HL-60 (cell line): ENCODE measurements around the gene ACP7.

Experiments
- DNase-seq, 2 experiments: peaks; one replicate each; pipeline ENCODE4 v3.0.0-alpha.2; 2010 to 2020; ENCODE audit warnings: low read depth in 1 of 2, low spot score in 1 of 2
- H3K27ac ChIP-seq: fragments of 250-450 bp; sonication (Bioruptor Pico); replicated peaks from 2 replicates; pipeline ENCODE4 v1.5.1; 2020; ENCODE audit warnings: mild to moderate bottlenecking, moderate library complexity
- H3K27me3 ChIP-seq: fragments of 250-450 bp; sonication (Bioruptor Pico); 2 replicates; pipeline ENCODE4 v1.5.1; 2021; ENCODE audit warnings: mild to moderate bottlenecking, moderate library complexity; ENCODE audit not compliant: insufficient read depth, poor library complexity, severe bottlenecking
- H3K4me3 ChIP-seq: replicated peaks from 2 replicates; pipeline ENCODE4 v1.5.1; 2011; ENCODE audit warnings: mild to moderate bottlenecking, control low read depth, low read length; ENCODE audit not compliant: insufficient read depth
- CTCF ChIP-seq: IDR thresholded peaks from one replicate; pipeline ENCODE4 v1.5.1; 2011; ENCODE audit warnings: low read length, control low read depth, inconsistent platforms; ENCODE audit not compliant: insufficient read depth
- GABPA ChIP-seq: IDR thresholded peaks from 2 replicates; pipeline ENCODE4 v1.6.1; 2012; ENCODE audit warnings: low read depth
- POLR2AphosphoS5 ChIP-seq: IDR thresholded peaks from 2 replicates; pipeline ENCODE4 v1.6.1; 2012; ENCODE audit warnings: low read depth
- SPI1 ChIP-seq: IDR thresholded peaks from 2 replicates; pipeline ENCODE4 v1.6.1; 2012; ENCODE audit warnings: low read depth, mild to moderate bottlenecking, borderline replicate concordance
- TF ChIP-seq, protein P1 (sequence below): IDR thresholded peaks from 2 replicates; pipeline ENCODE4 v1.6.1; 2012; ENCODE audit warnings: low read depth; ENCODE audit not compliant: insufficient replicate concordance

Gene ACP7

GRCh38 chr19:39154629-39155100 is 70.5 kb downstream of the ACP7 start:
- DNase-seq, result no peak
- H3K27me3 ChIP-seq, result no peaks in the 10 kb centered on the region
- no peak overlapping the region for H3K4me3 ChIP-seq
- no peak for TF ChIP-seq SPI1
- no peak for TF ChIP-seq GABPA
- no peak for TF ChIP-seq POLR2AphosphoS5
- TF ChIP-seq CTCF, result no peak
- TF ChIP-seq, protein P1, sequence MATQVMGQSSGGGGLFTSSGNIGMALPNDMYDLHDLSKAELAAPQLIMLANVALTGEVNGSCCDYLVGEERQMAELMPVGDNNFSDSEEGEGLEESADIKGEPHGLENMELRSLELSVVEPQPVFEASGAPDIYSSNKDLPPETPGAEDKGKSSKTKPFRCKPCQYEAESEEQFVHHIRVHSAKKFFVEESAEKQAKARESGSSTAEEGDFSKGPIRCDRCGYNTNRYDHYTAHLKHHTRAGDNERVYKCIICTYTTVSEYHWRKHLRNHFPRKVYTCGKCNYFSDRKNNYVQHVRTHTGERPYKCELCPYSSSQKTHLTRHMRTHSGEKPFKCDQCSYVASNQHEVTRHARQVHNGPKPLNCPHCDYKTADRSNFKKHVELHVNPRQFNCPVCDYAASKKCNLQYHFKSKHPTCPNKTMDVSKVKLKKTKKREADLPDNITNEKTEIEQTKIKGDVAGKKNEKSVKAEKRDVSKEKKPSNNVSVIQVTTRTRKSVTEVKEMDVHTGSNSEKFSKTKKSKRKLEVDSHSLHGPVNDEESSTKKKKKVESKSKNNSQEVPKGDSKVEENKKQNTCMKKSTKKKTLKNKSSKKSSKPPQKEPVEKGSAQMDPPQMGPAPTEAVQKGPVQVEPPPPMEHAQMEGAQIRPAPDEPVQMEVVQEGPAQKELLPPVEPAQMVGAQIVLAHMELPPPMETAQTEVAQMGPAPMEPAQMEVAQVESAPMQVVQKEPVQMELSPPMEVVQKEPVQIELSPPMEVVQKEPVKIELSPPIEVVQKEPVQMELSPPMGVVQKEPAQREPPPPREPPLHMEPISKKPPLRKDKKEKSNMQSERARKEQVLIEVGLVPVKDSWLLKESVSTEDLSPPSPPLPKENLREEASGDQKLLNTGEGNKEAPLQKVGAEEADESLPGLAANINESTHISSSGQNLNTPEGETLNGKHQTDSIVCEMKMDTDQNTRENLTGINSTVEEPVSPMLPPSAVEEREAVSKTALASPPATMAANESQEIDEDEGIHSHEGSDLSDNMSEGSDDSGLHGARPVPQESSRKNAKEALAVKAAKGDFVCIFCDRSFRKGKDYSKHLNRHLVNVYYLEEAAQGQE, result no peak
- H3K27ac ChIP-seq, result no peak overlapping the region

DNA sequence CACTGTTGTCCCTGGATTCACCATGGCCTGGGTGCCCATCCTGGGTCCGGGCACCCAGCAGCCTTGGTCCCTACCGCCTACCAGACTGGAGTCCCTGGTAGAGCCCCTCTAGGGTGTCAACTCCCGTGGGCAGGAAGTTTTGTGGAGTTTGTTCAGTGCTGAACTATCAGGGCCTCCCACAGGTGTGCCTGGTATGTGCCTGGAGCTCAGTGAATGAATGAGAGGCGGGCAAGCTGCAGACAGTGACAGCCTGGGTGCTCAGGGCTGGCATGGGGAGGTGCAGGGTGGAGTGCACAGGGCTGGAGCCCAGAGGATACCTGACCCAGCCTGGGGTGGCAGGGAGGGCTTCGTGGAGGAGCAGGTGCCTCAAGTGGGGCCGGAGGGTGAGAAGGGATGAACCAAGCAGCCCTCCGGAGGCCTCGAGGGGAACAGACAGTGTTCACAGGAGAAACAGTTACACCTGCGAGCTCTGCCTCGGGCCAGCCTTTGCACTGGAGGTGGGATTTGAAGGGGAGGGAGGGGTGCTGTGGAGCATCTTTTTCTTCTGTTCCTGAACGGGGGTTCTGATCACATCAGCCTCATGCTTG is 71.0 kb downstream of the ACP7 start:
- Histone ChIP-seq H3K4me3 (no peak overlapping the region), H3K27me3 (no peaks in the 10 kb centered on the region), H3K27ac (no peak overlapping the region)
- DNase-seq, result no peak
- TF ChIP-seq SPI1 (no peak), CTCF (no peak), POLR2AphosphoS5 (no peak), GABPA (no peak)
- TF ChIP-seq, protein P1, result no peak

- DNase-seq, result no peak
- no peak for TF ChIP-seq GABPA
- TF ChIP-seq SPI1, result no peak
- no peak for TF ChIP-seq POLR2AphosphoS5
- no peak for TF ChIP-seq CTCF
- TF ChIP-seq, protein P1, result no peak
Measured at GRCh38 chr19:39155741-39156140, 71.6 kb downstream of the ACP7 start.

More at GRCh38 chr19:39155741-39156140, 71.6 kb downstream of the ACP7 start:
- Histone ChIP-seq H3K27ac (no peak overlapping the region), H3K4me3 (no peak overlapping the region), H3K27me3 (no peaks in the 10 kb centered on the region)
